ENCODE data around the gene XRN1.
"Not testable (repeated sequence)": the region's sequence is repeated elsewhere in the genome, so short reads cannot be mapped to it uniquely, and the experiment has no call there.

XRN1 gene

GRCh38 chr3:142436951-142437585 is 10.8 kb downstream of the XRN1 start:
- DNase-seq = no peak

DNA sequence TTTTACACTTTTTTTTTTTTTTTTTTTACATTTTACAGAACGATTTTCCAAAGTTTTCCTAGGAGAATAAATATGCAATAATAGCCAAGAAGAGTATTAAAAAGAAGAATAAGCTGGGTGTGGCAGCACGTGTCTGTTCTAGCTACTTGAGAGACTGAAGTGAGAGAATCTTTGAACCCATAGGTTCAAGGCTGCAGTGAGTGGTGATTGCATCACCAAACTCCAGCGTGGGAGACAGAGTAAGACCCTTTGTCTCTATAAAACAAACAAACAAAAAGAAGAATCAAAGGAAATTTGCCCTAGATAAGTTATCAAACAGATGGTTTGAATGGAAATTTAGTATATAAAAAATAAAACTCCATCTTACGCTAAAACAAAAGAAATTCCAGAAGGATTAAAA is 13.3 kb downstream of the XRN1 start:
- no peak for DNase-seq

GRCh38 chr3:142433110-142433509 is 14.7 kb downstream of the XRN1 start:
- DNase-seq = no peak

- DNase-seq = no peak
Measured at GRCh38 chr3:142429582-142429981, 18.3 kb downstream of the XRN1 start.

DNA sequence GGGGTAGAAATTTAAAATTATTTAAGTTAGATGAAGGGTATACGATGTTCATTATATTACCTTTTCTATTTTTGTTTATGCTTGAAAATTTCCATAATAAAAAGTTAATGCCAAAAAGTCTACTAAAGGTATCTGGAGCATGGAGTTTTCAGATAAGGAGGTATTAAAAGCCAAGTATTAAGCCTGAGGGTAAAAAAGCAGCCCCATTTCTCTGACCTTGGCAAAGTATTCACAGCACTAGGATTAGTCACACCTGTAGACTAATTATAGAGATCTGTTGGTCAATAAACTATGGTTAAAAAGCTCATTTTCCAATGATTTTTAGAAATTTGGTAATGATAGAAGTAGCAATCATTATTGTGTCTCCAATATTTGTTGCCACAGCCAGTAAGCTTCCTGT is 23.1 kb downstream of the XRN1 start:
- no peak for DNase-seq

GRCh38 chr3:142418926-142419592 is 28.8 kb downstream of the XRN1 start:
- no peak for DNase-seq

- DNase-seq = no peak
Measured at GRCh38 chr3:142417302-142417701, 30.5 kb downstream of the XRN1 start.

DNA sequence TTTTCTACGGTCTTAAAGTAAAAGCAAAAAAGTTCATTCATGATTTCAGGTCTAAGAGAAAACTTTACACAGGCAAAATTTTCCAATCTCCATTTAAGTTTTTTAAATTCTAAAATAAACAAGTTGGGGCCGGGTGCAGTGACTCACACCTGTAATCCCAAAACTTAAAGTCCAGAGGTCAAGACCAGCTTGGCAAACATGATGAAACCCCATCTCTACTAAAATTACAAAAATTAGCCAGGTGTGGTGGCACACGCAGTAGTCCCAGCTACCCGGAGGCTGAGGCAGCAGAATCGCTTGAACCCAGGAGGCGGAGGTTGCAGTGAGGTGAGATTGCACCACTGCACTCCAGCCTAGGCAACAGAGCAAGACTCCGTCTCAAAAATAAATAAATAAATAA is 47.3 kb downstream of the XRN1 start:
- not testable (repeated sequence) for DNase-seq

- peak; percentile 20 for DNase-seq
Measured at GRCh38 chr3:142394921-142395622, 52.8 kb downstream of the XRN1 start.

DNA sequence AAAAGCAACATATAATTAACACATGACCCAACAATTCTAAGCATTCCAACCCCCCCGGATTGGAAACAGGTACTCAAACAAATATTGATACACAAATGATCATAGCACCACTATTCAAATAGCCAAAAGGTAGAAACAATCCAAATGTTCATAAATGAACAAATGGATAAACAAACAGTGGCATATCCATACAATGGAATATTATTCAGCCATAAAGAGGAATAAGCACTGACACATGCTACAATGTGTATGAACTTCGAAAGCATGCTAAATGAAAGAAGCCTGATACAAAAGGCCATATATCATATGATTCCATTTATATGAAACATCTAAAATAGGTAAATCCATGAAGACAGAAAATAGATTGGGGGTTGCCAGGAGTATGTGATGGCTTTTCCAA is 62.8 kb downstream of the XRN1 start:
- DNase-seq = no peak

- no peak for DNase-seq
Measured at GRCh38 chr3:142374687-142375086, 73.2 kb downstream of the XRN1 start.

- DNase-seq = not testable (repeated sequence)
Measured at GRCh38 chr3:142369576-142369975, 78.3 kb downstream of the XRN1 start.

DNA sequence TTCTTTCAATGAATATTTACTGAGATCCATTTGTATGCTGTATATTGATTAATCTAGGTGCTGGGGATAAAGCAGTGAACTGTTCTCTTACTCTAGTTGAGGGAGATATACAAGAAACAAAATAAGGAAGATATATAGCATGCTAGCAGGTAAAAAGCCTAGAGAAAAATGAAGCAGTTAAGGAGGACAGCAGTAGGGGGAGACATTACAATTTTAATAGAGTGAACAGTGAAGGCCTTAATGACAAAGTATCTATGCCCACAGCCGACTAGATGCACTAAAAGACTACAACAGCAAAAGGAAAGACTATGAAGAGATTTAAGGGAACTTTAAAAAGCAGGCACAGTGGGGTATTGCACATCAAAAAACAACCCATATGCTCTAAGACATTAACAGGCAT is 81.4 kb downstream of the XRN1 start:
- DNase-seq = no peak

DNA sequence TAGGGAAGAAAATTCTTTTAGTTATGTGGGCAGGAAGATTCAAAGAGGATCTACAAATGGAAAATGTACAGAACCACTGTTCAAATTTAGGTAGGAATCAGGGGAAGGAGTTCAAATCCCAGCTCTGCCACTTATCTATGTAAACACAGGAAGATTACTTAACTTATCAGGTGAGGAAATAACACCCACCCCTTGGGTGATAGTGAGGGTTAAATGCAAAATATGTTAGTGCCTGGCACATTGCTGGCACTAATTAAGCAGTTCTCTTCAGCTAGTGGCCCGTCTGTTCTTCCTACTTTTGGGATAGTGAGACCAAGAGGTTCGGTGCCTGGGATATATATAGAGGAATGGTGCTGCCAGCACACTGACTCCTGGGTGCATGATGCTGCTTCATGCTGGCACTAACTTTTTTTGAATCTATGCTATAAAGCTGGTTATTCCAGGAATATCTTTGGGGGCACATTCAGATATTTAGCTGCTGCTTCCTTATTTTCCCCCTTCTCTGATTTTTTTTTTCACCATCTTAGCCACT is 83.8 kb downstream of the XRN1 start:
- no peak for DNase-seq

DNA sequence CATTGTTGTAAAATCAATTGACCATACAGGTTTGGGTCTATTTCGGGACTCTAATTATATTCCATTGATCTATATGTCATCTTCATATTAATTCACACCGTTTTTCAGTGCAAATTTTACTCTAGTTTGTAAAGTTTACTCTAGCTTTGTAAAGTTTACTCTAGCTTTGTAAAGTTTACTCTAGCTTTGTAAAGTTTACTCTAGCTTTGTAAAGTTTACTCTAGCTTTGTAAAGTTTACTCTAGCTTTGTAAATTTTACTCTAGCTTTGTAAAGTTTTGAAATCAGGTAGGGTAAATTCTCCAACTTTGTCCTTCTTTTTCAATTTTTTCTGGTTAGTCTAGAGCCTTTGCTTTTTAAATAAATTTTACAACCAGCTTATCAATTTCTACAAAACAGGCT is 84.4 kb downstream of the XRN1 start:
- DNase-seq = not testable (repeated sequence)

GRCh38 chr3:142359367-142359766 is 88.5 kb downstream of the XRN1 start:
- no peak for DNase-seq

GRCh38 chr3:142356818-142357217 is 91.0 kb downstream of the XRN1 start:
- no peak for DNase-seq

- DNase-seq = no peak
Measured at GRCh38 chr3:142355692-142356091, 92.1 kb downstream of the XRN1 start.

- DNase-seq = no peak
Measured at GRCh38 chr3:142354076-142354475, 93.8 kb downstream of the XRN1 start.

DNA sequence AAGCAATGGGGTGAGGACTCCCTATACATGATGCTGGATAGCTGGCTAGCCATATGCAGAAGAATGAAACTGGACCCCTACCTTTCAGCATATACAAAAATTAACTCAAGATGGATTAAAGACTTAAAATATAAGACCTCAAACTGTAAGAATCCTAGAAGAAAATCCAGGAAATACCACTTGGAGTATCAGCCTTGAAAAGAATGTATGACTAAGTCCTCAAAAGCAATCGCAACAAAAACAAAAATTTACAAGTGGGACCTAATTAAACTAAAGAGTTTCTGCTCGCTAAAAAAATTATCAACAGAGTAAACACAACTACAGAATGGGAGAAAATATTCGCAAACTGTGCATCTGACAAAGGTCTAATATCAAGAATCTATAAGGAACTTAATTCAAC is 94.3 kb downstream of the XRN1 start:
- no peak for DNase-seq

DNA sequence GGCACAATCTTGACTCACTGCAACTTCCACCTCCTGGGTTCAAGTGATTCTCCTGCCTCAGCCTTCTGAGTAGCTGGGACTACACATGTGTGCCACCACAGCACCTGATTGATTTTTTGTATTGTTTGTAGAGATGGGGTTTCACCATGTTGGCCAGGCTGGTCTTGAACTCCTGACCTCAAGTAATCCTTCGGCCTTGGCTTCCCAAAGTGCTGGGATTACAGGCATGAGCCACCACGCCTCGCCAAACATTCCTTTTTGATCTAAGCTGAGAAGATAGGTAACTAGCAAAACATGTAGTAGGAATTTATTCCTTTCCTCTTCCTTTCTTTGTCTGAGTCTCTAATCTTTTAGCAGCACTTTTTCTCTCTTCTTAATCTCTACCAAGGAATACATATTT is 95.1 kb downstream of the XRN1 start:
- peak; percentile 23 for DNase-seq

DNA sequence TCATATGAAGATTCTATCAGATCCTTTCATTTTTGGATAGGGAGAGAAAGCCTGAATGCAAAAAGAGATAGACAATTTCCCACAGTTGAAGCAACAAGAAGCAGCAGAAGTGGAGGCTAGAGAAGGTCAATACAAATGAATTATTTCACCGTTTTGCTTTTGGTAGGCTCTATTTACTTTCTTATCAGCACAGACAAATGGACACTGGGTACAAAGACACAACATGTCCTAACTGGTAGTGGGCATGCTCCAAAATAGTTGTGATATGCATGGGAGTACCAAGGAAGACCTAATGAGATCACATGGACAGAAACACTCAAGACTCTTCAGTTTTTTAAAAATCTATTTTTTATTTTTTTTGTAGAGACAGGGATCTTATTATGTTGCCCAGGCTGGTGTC is 99.4 kb downstream of the XRN1 start:
- DNase-seq = no peak

DNA sequence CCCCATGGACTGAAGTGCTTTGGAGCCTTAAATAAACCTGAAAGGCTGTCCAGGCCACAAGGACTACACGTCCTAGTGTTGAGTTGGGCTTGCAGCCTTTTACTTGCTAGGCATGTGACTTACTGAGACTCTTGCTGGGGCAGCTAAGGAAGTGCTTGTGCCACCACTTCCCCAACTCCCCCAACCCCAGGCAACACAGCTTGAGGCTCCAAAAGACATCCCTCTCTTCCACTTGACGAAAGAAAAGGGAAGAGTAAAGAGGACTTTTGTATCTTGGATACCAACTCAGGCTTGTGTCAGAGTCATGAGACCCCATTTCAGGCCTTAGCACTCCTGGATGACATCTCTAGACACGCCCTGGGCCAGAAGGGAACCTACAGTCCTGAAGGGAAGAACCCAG is 109.8 kb downstream of the XRN1 start:
- DNase-seq = no peak

DNA sequence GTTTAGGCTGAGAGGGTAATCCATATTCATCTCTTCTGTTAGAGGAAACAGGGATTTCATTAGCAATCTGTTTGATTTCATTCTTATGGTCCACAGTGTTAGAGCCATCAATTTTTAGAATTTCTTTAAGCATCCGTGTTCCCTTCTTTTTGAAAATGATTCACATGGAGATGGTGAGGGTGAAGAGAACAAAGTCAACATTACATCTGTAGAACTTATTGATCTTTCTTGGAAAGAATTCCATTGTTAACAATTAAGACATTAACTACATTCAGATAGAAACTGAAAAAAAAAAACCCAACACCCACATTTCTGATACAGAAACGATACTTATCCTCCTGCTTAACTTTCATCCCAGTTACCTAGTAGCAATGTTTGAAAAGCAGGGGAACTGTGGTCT is 115.4 kb downstream of the XRN1 start:
- no peak for DNase-seq
